BLaER1 (cell line): ENCODE data around the gene P2RY6.

Source experiments
- H3K27ac ChIP-seq: shearing (Covaris generic); formaldehyde crosslinking; 2 replicates; pipeline ENCODE4 v1.8.1; 2022
- H3K27me3 ChIP-seq: shearing (Covaris generic); formaldehyde crosslinking; 2 replicates; pipeline ENCODE4 v1.8.1; 2022
- H3K36me3 ChIP-seq: shearing (Covaris generic); formaldehyde crosslinking; 2 replicates; pipeline ENCODE4 v1.8.1; 2022
- H3K4me1 ChIP-seq: shearing (Covaris generic); formaldehyde crosslinking; 2 replicates; pipeline ENCODE4 v1.8.1; 2022
- H3K4me2 ChIP-seq: shearing (Covaris generic); formaldehyde crosslinking; 2 replicates; pipeline ENCODE4 v1.8.1; 2022
- H3K4me3 ChIP-seq: shearing (Covaris generic); formaldehyde crosslinking; 2 replicates; pipeline ENCODE4 v1.8.1; 2022
- H3K9ac ChIP-seq: shearing (Covaris generic); formaldehyde crosslinking; 2 replicates; pipeline ENCODE4 v1.8.1; 2022
- H3K9me3 ChIP-seq: shearing (Covaris generic); formaldehyde crosslinking; 2 replicates; pipeline ENCODE4 v1.8.1; 2022
- H4K20me1 ChIP-seq: shearing (Covaris generic); formaldehyde crosslinking; 2 replicates; pipeline ENCODE4 v1.8.1; 2022
- Cebpa-rat ChIP-seq: shearing (Covaris generic); IDR thresholded peaks from 2 replicates; pipeline ENCODE4 v1.8.1; 2022

The P2RY6 gene

DNA sequence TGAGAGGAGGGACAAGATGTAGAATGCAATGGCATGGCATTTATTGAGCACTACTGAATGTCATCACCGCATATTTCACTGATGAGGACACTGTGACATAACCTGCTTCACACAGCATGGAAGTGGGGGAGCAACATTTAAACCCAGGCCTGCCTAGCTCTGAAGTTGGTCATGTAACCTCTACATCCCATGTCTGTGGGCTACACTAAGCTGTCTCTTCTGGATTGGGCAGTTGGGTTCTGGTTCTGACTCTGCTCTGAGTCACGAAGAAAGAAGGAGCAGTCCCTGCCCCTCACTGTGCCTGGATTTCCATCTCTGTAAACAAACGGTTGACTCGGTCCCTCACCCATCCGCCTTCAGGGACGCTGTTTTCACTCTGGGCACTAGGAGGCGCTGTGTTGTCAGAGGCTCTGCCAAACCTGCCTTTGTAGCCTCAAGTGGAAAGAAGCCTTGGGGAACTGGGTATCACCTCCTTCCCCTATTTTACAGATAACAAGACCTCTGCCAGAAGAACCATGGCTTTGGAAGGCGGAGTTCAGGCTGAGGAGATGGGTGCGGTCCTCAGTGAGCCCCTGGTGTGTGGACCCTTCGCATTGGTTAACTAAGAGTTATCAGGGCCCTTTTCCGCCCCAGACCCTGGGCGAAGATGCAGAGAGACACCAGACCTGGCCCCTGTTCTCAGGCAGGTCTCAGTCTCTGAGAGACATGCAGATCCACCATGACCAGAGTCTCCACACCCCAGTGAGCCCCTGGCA, 23.3 kb downstream of the P2RY6 start:
- no peak for TF ChIP-seq Cebpa-rat
- Histone ChIP-seq H3K36me3 (no peaks in the 10 kb centered on the region), H3K4me1 (peaks cover 31% of the 10 kb centered on the region), H3K9me3 (no peaks in the 10 kb centered on the region), H3K27ac (no peak overlapping the region), H3K4me3 (no peak overlapping the region), H4K20me1 (no peaks in the 10 kb centered on the region), H3K4me2 (no peak overlapping the region), H3K9ac (no peak overlapping the region), H3K27me3 (no peaks in the 10 kb centered on the region)

DNA sequence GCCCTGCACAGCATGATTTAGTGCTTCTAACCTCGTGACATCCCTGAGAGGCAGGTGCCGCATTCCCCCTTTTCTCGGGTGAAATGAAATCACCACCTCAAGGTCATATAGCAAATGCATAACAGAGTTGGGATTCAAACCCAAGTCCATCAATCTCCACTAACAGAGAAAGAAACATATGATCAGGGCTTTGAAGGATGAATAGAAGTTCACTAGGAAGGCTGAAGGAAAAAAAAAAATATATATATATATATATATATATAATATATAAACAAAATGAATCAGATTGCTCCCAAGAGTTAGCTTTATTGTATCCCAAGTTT, 23.8 kb downstream of the P2RY6 start:
- Histone ChIP-seq H3K27ac (no peak overlapping the region), H4K20me1 (no peaks in the 10 kb centered on the region), H3K27me3 (no peaks in the 10 kb centered on the region), H3K9me3 (no peaks in the 10 kb centered on the region), H3K4me1 (peaks cover 31% of the 10 kb centered on the region), H3K4me3 (no peak overlapping the region), H3K9ac (no peak overlapping the region), H3K4me2 (no peak overlapping the region), H3K36me3 (no peaks in the 10 kb centered on the region)
- TF ChIP-seq Cebpa-rat = no peak

DNA sequence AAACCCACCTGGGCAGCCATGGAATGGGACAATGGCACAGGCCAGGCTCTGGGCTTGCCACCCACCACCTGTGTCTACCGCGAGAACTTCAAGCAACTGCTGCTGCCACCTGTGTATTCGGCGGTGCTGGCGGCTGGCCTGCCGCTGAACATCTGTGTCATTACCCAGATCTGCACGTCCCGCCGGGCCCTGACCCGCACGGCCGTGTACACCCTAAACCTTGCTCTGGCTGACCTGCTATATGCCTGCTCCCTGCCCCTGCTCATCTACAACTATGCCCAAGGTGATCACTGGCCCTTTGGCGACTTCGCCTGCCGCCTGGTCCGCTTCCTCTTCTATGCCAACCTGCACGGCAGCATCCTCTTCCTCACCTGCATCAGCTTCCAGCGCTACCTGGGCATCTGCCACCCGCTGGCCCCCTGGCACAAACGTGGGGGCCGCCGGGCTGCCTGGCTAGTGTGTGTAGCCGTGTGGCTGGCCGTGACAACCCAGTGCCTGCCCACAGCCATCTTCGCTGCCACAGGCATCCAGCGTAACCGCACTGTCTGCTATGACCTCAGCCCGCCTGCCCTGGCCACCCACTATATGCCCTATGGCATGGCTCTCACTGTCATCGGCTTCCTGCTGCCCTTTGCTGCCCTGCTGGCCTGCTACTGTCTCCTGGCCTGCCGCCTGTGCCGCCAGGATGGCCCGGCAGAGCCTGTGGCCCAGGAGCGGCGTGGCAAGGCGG, 24.5 kb downstream of the P2RY6 start:
- Histone ChIP-seq H3K4me3 (no peak overlapping the region), H3K9me3 (no peaks in the 10 kb centered on the region), H4K20me1 (no peaks in the 10 kb centered on the region), H3K4me2 (no peak overlapping the region), H3K36me3 (no peaks in the 10 kb centered on the region), H3K4me1 (peaks cover 31% of the 10 kb centered on the region), H3K27ac (no peak overlapping the region), H3K9ac (no peak overlapping the region), H3K27me3 (no peaks in the 10 kb centered on the region)
- TF ChIP-seq Cebpa-rat = no peak

DNA sequence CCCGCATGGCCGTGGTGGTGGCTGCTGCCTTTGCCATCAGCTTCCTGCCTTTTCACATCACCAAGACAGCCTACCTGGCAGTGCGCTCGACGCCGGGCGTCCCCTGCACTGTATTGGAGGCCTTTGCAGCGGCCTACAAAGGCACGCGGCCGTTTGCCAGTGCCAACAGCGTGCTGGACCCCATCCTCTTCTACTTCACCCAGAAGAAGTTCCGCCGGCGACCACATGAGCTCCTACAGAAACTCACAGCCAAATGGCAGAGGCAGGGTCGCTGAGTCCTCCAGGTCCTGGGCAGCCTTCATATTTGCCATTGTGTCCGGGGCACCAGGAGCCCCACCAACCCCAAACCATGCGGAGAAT, 25.1 kb downstream of the P2RY6 start:
- Histone ChIP-seq H4K20me1 (no peaks in the 10 kb centered on the region), H3K27me3 (no peaks in the 10 kb centered on the region), H3K4me3 (no peak overlapping the region), H3K9me3 (no peaks in the 10 kb centered on the region), H3K4me2 (no peak overlapping the region), H3K4me1 (peaks cover 25% of the 10 kb centered on the region), H3K36me3 (no peaks in the 10 kb centered on the region), H3K27ac (no peak overlapping the region), H3K9ac (no peak overlapping the region)
- TF ChIP-seq Cebpa-rat = no peak

DNA sequence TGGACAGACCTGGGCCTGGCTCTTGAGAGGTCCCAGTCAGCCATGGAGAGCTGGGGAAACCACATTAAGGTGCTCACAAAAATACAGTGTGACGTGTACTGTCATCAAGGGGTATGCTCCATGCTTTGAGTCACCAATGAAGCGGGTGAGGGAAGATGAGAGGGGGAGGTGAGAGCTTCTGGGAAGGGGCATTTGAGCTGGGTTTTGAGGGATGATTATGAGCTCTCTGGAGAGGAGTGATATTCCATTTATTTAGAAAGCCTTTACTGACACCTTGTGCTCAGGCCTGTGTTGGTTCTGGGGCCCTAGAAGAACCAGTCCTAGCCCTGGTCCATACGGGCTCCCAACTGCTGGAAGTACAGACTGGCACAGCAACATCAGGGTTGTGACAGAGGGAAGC, 25.6 kb downstream of the P2RY6 start:
- no peak for TF ChIP-seq Cebpa-rat
- Histone ChIP-seq H3K4me2 (no peak overlapping the region), H3K27me3 (no peaks in the 10 kb centered on the region), H3K36me3 (no peaks in the 10 kb centered on the region), H3K9me3 (no peaks in the 10 kb centered on the region), H3K9ac (no peak overlapping the region), H4K20me1 (no peaks in the 10 kb centered on the region), H3K4me3 (no peak overlapping the region), H3K27ac (no peak overlapping the region), H3K4me1 (peaks cover 20% of the 10 kb centered on the region)

DNA sequence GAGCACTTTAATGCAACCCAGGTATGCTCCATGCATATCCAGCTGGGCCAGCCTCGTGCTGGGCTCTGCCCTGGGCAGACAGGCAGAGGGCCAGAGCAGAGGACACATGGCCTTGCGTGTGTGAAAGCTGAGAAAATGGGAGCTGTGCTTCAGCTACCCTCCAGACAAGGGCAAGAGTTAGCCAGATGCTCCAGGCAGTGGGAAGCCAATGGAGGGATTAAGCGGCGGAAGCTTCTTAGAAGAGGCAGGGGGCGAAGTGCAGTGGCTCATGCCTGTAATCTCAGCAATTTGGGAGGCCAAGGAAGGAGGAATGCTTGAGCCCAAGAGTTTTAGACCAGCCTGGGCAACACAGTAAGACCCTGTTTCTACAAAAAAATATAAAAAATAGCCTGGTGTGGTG, 26.1 kb downstream of the P2RY6 start:
- H3K4me2 ChIP-seq = no peak overlapping the region
- no peaks in the 10 kb centered on the region for H3K27me3 ChIP-seq
- no peaks in the 10 kb centered on the region for H3K9me3 ChIP-seq
- no peaks in the 10 kb centered on the region for H4K20me1 ChIP-seq
- no peak overlapping the region for H3K27ac ChIP-seq
- peaks cover 16% of the 10 kb centered on the region for H3K4me1 ChIP-seq
- TF ChIP-seq Cebpa-rat = no peak
- H3K36me3 ChIP-seq = no peaks in the 10 kb centered on the region
- no peak overlapping the region for H3K9ac ChIP-seq
- H3K4me3 ChIP-seq = no peak overlapping the region

DNA sequence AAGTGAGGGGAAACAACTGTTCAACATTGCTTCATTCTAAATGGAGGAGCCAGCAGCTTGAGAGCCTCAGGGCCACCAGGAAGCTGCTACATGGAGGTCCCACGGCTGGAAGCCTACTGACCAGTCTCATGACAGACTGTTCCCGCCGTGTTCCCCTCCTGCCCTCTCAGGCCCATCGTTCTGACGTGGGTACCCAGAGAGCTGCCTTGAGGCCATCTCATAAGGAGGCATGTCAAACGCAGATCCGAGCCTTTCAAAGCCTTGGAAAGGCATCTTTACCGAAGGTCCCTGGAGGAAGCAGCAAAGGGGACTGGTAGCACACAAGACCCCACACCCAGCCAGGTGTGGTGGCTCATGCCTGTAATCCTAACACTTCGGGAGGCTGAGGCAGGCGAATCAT, 27.6 kb downstream of the P2RY6 start:
- Histone ChIP-seq H3K9ac (no peak overlapping the region), H3K27ac (no peak overlapping the region), H3K4me3 (no peak overlapping the region), H4K20me1 (no peaks in the 10 kb centered on the region), H3K36me3 (no peaks in the 10 kb centered on the region), H3K4me1 (peaks cover 6% of the 10 kb centered on the region; the same call in 1 of the 2 replicates), H3K9me3 (no peaks in the 10 kb centered on the region), H3K4me2 (no peak overlapping the region), H3K27me3 (no peaks in the 10 kb centered on the region)
- no peak for TF ChIP-seq Cebpa-rat

DNA sequence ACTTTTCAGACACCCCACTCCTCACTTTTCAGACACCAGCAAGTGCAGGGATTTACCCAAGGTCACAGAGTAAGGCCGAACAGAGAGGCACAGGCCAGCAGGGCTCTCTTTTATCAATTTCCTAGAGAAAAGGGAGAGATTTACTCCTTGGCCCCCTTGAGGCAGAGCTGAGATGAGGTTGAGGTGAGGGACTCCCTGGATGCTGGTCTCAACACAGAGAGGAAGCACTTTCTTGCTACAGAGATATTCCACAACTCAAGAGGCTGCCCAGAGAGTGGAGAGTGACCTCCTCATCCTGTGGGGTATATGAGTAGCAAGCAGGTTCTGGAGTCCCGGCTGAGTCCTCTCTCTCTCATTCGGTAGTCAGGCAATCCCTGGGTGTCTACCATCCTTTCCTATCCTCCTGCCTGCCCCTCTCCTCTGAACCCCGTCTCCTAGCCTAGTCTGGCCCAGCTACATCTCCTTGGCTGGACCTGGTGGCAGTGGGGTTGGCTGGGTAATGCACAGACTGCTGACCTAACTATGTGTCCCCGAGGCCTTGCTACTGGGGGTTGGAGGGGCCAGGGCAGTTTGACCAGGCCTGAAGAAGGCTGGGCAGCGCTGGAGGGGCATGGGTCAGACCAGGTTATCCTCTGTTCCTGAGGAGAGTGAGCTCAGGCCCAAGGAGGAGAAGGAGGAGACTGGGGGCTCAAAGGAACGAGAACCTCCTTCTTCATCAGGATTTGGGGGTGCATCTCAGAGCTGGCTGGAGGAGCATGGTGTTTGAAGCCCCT, 34.1 kb downstream of the P2RY6 start:
- Histone ChIP-seq H4K20me1 (peaks cover 29% of the 10 kb centered on the region), H3K9me3 (no peaks in the 10 kb centered on the region), H3K27me3 (peaks cover 27% of the 10 kb centered on the region), H3K27ac (peak overlapping the region; percentile 90), H3K4me3 (peak overlapping the region; percentile 79), H3K36me3 (peaks cover 3% of the 10 kb centered on the region; the same call in 1 of the 2 replicates), H3K4me1 (peaks cover 42% of the 10 kb centered on the region), H3K9ac (peak overlapping the region; percentile 77), H3K4me2 (peak overlapping the region; percentile 99)
- no peak for TF ChIP-seq Cebpa-rat

DNA sequence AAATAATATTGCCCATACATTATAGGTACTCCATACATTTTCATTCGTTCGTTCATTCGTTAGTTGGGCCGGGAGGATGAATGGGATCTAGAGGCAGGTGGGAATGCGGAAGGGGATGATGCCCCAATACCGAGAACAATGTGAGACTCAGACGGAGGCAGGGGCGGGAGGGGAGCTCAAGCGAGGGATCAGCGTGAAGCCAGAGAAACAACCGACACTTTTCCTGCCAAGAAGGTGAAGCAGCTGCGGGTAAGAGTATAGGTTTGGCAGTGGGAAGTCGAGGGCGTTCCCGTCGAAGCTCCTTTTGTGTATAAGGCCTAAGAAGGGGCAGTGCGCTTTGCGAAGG, 34.8 kb downstream of the P2RY6 start:
- Histone ChIP-seq H3K4me2 (peak overlapping the region; percentile 99), H3K27ac (peak overlapping the region; percentile 90), H3K36me3 (peaks cover 3% of the 10 kb centered on the region; the same call in 1 of the 2 replicates), H3K4me1 (peaks cover 49% of the 10 kb centered on the region), H3K9me3 (no peaks in the 10 kb centered on the region), H4K20me1 (peaks cover 36% of the 10 kb centered on the region), H3K4me3 (peak overlapping the region; percentile 79), H3K27me3 (peaks cover 27% of the 10 kb centered on the region), H3K9ac (peak overlapping the region; percentile 77)
- TF ChIP-seq Cebpa-rat = no peak
